A673 (cell line): ENCODE data around the gene AGGF1. TPM values are rescaled to one million over a fixed set of nuclear protein-coding genes. Genes with fewer than 3 reads are reported as not detected.

ENCODE experiments used
- BruUV-seq: library from RNA; stranded (reverse); fragments of 400-500 nt; replicated peaks from 2 replicates; lab custom pipeline; 2021; lab: Mats Ljungman, UMichigan
- CTCF ChIA-PET: fragments of 300-600 bp; sonication (Branson Sonifier 250); formaldehyde crosslinking; loops from one replicate; lab custom pipeline; 2022; ENCODE audit warnings: antibody characterized with exemption; lab: Charles Lee
- POLR2A ChIA-PET: fragments of 300-600 bp; sonication (Branson Sonifier 250); formaldehyde crosslinking; loops from one replicate; lab custom pipeline; 2022; ENCODE audit warnings: antibody characterized with exemption; ENCODE audit not compliant: low non-redundant PET; lab: Charles Lee
- DNase-seq: peaks from one replicate; pipeline ENCODE4 v3.0.0-alpha.2; 2015; ENCODE audit warnings: low spot score
- H3K27ac ChIP-seq: fragments of 200-600 bp; sonication (generic); 2 replicates; pipeline ENCODE4 v1.5.1; 2016; ENCODE audit warnings: mixed run types, low read depth, mild to moderate bottlenecking, mixed read lengths, antibody characterized with exemption, low read length; ENCODE audit not compliant: poor library complexity, severe bottlenecking
- H3K27me3 ChIP-seq: fragments of 200-600 bp; sonication (generic); replicated peaks from 2 replicates; pipeline ENCODE4 v1.6.1; 2017; ENCODE audit warnings: mixed run types, low read depth, mild to moderate bottlenecking, mixed read lengths, antibody characterized with exemption, low read length; ENCODE audit not compliant: insufficient read depth, poor library complexity
- H3K36me3 ChIP-seq: fragments of 200-600 bp; sonication (generic); 2 replicates; pipeline ENCODE4 v1.6.1; 2016; ENCODE audit warnings: mixed run types, mild to moderate bottlenecking, mixed read lengths, antibody characterized with exemption, low read length; ENCODE audit not compliant: insufficient read depth, poor library complexity, severe bottlenecking
- H3K4me1 ChIP-seq: fragments of 200-600 bp; sonication (generic); 2 replicates; pipeline ENCODE4 v1.6.1; 2017; ENCODE audit warnings: mixed run types, mild to moderate bottlenecking, mixed read lengths, antibody characterized with exemption, low read length; ENCODE audit not compliant: insufficient read depth, poor library complexity, severe bottlenecking
- H3K4me3 ChIP-seq: fragments of 200-600 bp; sonication (generic); 2 replicates; pipeline ENCODE4 v1.5.1; 2016; ENCODE audit warnings: low read depth, mixed run types, mild to moderate bottlenecking, mixed read lengths, low read length; ENCODE audit not compliant: poor library complexity, severe bottlenecking
- H3K9me3 ChIP-seq: fragments of 200-600 bp; sonication (generic); 2 replicates; pipeline ENCODE4 v1.6.1; 2016; ENCODE audit warnings: mixed run types, low read depth, mild to moderate bottlenecking, mixed read lengths, antibody characterized with exemption, low read length; ENCODE audit not compliant: poor library complexity, severe bottlenecking
- EZH2 ChIP-seq: fragments of 200-600 bp; sonication (generic); IDR thresholded peaks from 2 replicates; pipeline ENCODE4 v1.6.1; 2017; ENCODE audit warnings: borderline replicate concordance, low read depth, mild to moderate bottlenecking, mixed read lengths, antibody characterized with exemption, low read length; ENCODE audit not compliant: poor library complexity, severe bottlenecking
- intact Hi-C: fragments of 100-400 bp; cut with micrococcal nuclease; formaldehyde crosslinking; loops from one replicate; pipeline ENCODE4 v1.10.0; 2022; ENCODE audit not compliant: unreplicated experiment
- total RNA-seq: library from RNA; stranded (reverse); gene quantifications from 2 replicates; pipeline ENCODE4 v1.2.3, GENCODE V29; 2021
- TF ChIP-seq, protein P1 (sequence below): fragments of 300-800, 200-600 bp; sonication (generic); conservative IDR thresholded peaks from 2 replicates; pipeline ENCODE4 v1.5.1; 2017; ENCODE audit warnings: low read depth, mild to moderate bottlenecking, antibody characterized with exemption, low read length, moderate library complexity, mixed read lengths

Gene AGGF1
- total RNA-seq, 1 experiment from 2014 or later, result 20.9 TPM

DNA sequence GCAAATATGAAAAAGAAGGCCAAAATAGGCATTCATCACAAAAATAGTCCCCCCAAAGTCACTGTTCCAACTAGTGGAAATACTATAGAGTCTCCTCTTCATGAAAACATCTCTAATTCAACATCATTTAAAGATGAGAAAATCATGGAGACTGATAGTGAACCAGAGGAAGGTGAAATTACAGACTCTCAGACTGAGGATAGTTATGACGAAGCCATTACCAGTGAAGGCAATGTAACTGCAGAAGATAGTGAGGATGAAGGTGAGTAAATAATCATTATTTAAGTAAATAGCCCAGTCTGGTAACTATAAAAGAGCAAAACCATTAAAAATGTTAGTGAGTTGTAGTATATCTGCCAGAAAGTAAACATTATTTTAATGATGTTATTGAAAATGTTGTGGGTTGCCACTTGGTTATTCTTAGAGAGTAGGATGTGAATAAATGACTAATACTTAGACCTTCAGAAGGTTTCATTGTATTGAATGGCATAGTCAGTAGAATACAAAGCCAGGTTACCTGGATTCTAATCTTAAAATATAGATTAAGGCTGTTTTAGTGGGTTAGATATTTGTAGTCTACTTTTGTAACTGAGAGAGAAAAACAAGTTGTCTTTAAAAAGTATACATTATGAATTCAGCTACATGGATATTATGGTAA is 16.3 kb downstream of the AGGF1 start:
- no peaks in the 10 kb centered on the region for H3K27me3 ChIP-seq
- DNase-seq, result no peak
- intact Hi-C loops, result no loop called here
- ChIA-PET CTCF (no interaction called here), POLR2A (no interaction called here)
- H3K9me3 ChIP-seq, result no peaks in the 10 kb centered on the region
- TF ChIP-seq, protein P1, sequence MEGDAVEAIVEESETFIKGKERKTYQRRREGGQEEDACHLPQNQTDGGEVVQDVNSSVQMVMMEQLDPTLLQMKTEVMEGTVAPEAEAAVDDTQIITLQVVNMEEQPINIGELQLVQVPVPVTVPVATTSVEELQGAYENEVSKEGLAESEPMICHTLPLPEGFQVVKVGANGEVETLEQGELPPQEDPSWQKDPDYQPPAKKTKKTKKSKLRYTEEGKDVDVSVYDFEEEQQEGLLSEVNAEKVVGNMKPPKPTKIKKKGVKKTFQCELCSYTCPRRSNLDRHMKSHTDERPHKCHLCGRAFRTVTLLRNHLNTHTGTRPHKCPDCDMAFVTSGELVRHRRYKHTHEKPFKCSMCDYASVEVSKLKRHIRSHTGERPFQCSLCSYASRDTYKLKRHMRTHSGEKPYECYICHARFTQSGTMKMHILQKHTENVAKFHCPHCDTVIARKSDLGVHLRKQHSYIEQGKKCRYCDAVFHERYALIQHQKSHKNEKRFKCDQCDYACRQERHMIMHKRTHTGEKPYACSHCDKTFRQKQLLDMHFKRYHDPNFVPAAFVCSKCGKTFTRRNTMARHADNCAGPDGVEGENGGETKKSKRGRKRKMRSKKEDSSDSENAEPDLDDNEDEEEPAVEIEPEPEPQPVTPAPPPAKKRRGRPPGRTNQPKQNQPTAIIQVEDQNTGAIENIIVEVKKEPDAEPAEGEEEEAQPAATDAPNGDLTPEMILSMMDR, result no peak
- TF ChIP-seq EZH2, result no peak
- no peaks in the 10 kb centered on the region for H3K4me1 ChIP-seq
- no peak overlapping the region for H3K27ac ChIP-seq
- no peak overlapping the region for H3K4me3 ChIP-seq
- no TSS peak for BruUV-seq
- peaks cover 47% of the 10 kb centered on the region for H3K36me3 ChIP-seq

DNA sequence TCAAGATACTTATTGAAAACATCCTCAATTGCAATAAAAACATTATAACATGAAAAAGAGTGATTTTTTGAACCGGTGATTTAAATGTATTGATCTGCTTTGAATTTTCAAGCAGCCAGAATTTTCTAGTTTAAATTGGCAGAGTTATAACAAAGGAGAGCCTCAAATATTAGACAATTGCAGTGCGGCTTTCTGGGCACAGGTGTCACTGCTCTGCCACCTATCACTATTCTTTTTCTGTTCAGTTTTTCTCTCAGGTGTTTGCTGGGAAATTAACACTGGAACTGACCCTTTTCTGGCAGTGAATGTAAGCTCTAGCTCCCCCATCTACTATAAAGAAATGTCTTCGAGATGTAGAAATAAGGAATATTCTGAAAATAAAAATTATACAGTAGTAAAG is 33.8 kb downstream of the AGGF1 start:
- CTCF ChIA-PET, result no interaction called here
- H3K27me3 ChIP-seq, result no peaks in the 10 kb centered on the region
- TF ChIP-seq EZH2, result no peak
- TF ChIP-seq, protein P1, result no peak
- POLR2A ChIA-PET, result no interaction called here
- H3K9me3 ChIP-seq, result no peaks in the 10 kb centered on the region
- no TSS peak for BruUV-seq
- no peaks in the 10 kb centered on the region for H3K4me1 ChIP-seq
- intact Hi-C loops, result no loop called here
- H3K36me3 ChIP-seq, result peaks cover 46% of the 10 kb centered on the region
- no peak overlapping the region for H3K4me3 ChIP-seq
- no peak for DNase-seq
- no peak overlapping the region for H3K27ac ChIP-seq

DNA sequence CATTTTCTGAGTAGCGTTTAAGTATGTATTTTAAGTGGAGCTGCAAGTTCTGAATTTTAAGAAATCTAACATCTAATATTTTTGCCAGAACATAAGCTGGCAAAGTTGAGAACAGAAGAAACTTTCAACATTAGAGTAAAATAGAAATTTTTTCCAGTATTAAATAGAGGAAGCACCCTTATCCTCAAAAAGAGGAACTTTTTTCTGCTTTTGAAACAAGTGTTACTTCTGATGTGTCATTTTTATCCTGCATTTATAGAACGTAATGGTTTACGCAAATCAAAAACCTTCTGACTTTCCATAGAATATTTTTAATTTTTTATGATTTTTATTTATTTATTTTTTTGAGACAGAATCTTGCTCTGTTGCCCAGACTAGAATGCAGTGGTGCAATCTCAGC is 35.1 kb downstream of the AGGF1 start:
- BruUV-seq, result no TSS peak
- H3K4me3 ChIP-seq, result no peak overlapping the region
- ChIA-PET CTCF (no interaction called here), POLR2A (no interaction called here)
- H3K27ac ChIP-seq, result no peak overlapping the region
- H3K27me3 ChIP-seq, result no peaks in the 10 kb centered on the region
- H3K4me1 ChIP-seq, result no peaks in the 10 kb centered on the region
- TF ChIP-seq, protein P1, result no peak
- no peak for TF ChIP-seq EZH2
- intact Hi-C loops, result no loop called here
- peaks cover 35% of the 10 kb centered on the region for H3K36me3 ChIP-seq
- H3K9me3 ChIP-seq, result no peaks in the 10 kb centered on the region
- no peak for DNase-seq
